CD4-positive, alpha-beta T cell treated with Interleukin-6 for 4 hours (primary cell): ENCODE results near the gene ZNF528.

Experiments used
- DNase-seq: peaks from one replicate; pipeline ENCODE4 v3.0.0-alpha.2; 2020; ENCODE audit warnings: mixed read lengths

The ZNF528 gene

GRCh38 chr19:52397310-52398080, at the start of gene ZNF528:
TSS of gene ZNF528 (plus strand) at chr19:52397849. CDS start at chr19:52402014, 4,165 bp downstream.
- DNase-seq, result peak; percentile 94

- no peak for DNase-seq
Measured at GRCh38 chr19:52351512-52351911, 46.1 kb upstream of the ZNF528 start.

GRCh38 chr19:52366414-52366824, 31.2 kb upstream of the ZNF528 start:
- DNase-seq, result no peak

GRCh38 chr19:52369559-52370340, 27.9 kb upstream of the ZNF528 start, which contains the start of gene ZNF880:
TSS of gene ZNF880 (plus strand) at chr19:52369923. CDS start at chr19:52369966, 43 bp downstream.
- DNase-seq, result peak; percentile 93

GRCh38 chr19:52370341-52370710, 27.3 kb upstream of the ZNF528 start:
- no peak for DNase-seq

GRCh38 chr19:52391135-52391534, 6.5 kb upstream of the ZNF528 start:
- DNase-seq, result no peak

- DNase-seq, result no peak
Measured at GRCh38 chr19:52398081-52398441, 412 bp downstream of the ZNF528 start.

- DNase-seq, result no peak
Measured at GRCh38 chr19:52410276-52410675, 12.6 kb downstream of the ZNF528 start.

- no peak for DNase-seq
Measured at GRCh38 chr19:52415711-52416110, 18.1 kb downstream of the ZNF528 start.

GRCh38 chr19:52428937-52429336, 31.3 kb downstream of the ZNF528 start, which contains the start of gene ZNF534:
TSS of gene ZNF534 (plus strand) at chr19:52429148. CDS start at chr19:52431475, 2,327 bp downstream.
- no peak for DNase-seq

- no peak for DNase-seq
Measured at GRCh38 chr19:52442179-52442578, 44.5 kb downstream of the ZNF528 start.

GRCh38 chr19:52444506-52444905, 46.9 kb downstream of the ZNF528 start:
- DNase-seq, result no peak

GRCh38 chr19:52451241-52451640, 53.6 kb downstream of the ZNF528 start:
- no peak for DNase-seq

GRCh38 chr19:52453324-52454094, 55.9 kb downstream of the ZNF528 start, which contains the start of gene ZNF578:
TSS of gene ZNF578 (plus strand) at chr19:52453553. CDS start at chr19:52501846, 48,293 bp downstream.
- DNase-seq, result peak; percentile 71

GRCh38 chr19:52464798-52465470, 67.3 kb downstream of the ZNF528 start:
- no peak for DNase-seq
